GM12878 (cell line): ENCODE measurements around the gene SIGLEC12. TPM values are rescaled to one million over a fixed set of nuclear protein-coding genes. Genes with fewer than 3 reads are reported as not detected.

Experiments used
- HDAC2 ChIP-seq: fragments of 200-600 bp; sonication (generic); IDR thresholded peaks from 2 replicates; pipeline ENCODE4 v1.6.1; 2017
- KAT2A ChIP-seq: conservative IDR thresholded peaks from 2 replicates; pipeline ENCODE4 v1.6.1; 2011; ENCODE audit warnings: low read depth, low read length; ENCODE audit not compliant: control insufficient read depth
- LARP7 ChIP-seq: fragments of 450-650 bp; IDR thresholded peaks from 2 replicates; pipeline ENCODE4 v1.6.1; 2017; ENCODE audit warnings: mild to moderate bottlenecking
- PAX8 ChIP-seq: fragments of 450-650 bp; IDR thresholded peaks from 2 replicates; pipeline ENCODE4 v1.6.1; 2017; ENCODE audit warnings: mild to moderate bottlenecking, moderate library complexity
- POLR2AphosphoS2 ChIP-seq: IDR thresholded peaks from 2 replicates; pipeline ENCODE4 v1.6.1; 2011; ENCODE audit warnings: low read depth, mild to moderate bottlenecking, low read length, improper control_type of control experiment, moderate library complexity
- RB1 ChIP-seq: fragments of 450-650 bp; formaldehyde crosslinking; IDR thresholded peaks from 2 replicates; pipeline ENCODE4 v1.6.1; 2017; ENCODE audit warnings: mild to moderate bottlenecking, borderline replicate concordance
- polyA plus RNA-seq, 11 experiments: library from polyadenylated mRNA; depleted of rRNA in 4 of 11; unstranded in 6 of 11; stranded (reverse) in 5 of 11; fragments of >200 nt; fragmentation: Nextera tagmentation in 4 of 11; fragmentation: Illumina TruSeq in 1 of 11; extraction: Ambion mirVana in 4 of 11; extraction: Trizol in 1 of 11; gene quantifications; 1 replicate in 1 of 11; 2 replicates in 10 of 11; pipeline versions ENCODE4 v1.2.1 to v1.2.3, GENCODE V29; 2011 to 2016; ENCODE audit warnings: inconsistent platforms in 2 of 11, missing spikeins in 2 of 11, low read depth in 1 of 11
- total RNA-seq, 4 experiments: library from RNA; depleted of rRNA in 3 of 4; stranded (reverse); fragments of >200 nt in 3 of 4; fragmentation: Illumina TruSeq in 1 of 4; extraction: Trizol in 1 of 4; gene quantifications; 2 replicates each; pipeline versions ENCODE4 v1.2.1 to v1.2.3, GENCODE V29; 2013 to 2021
- TF ChIP-seq, protein P1 (sequence below): fragments of 450-650 bp; IDR thresholded peaks from 2 replicates; pipeline ENCODE4 v1.6.1; 2016; ENCODE audit warnings: mild to moderate bottlenecking
- TF ChIP-seq, protein P2 (sequence below): IDR thresholded peaks from 2 replicates; pipeline ENCODE4 v1.6.1; 2011; ENCODE audit warnings: borderline replicate concordance, low read depth, mild to moderate bottlenecking, moderate library complexity, low read length; ENCODE audit not compliant: insufficient read depth, poor library complexity, severe bottlenecking
- TF ChIP-seq, protein P3 (sequence below): fragments of 450-650 bp; IDR thresholded peaks from 2 replicates; pipeline ENCODE4 v1.6.1; 2017; ENCODE audit warnings: mild to moderate bottlenecking, moderate library complexity

SIGLEC12 gene
- total and polyA plus RNA-seq, 10 of the 15 experiments (the other 5 are each of a cell fraction or from before 2014, with no cell fraction given) = 0.03 to 0.18 (median 0.06) TPM; not detected in 5

DNA sequence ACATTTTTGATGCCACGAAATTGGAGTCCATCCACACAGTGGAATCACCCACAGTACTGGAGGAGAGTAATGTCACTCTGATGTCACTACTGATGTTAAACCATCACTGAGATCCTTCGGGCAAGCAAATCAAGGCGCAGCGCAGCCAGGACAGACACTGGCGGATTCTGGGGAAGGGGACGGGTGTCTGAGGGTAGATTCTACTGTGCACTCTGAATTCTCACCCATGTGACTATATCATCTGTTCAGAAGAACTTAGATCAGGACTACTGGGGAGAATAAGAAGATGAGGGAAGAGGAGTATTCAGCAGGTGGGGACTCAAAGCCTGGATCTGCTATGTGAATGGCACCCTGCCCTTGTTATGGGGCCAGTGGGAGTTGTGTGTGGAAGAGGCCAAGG is 42.4 kb upstream of the SIGLEC12 start (continued):
- TF ChIP-seq, protein P1, sequence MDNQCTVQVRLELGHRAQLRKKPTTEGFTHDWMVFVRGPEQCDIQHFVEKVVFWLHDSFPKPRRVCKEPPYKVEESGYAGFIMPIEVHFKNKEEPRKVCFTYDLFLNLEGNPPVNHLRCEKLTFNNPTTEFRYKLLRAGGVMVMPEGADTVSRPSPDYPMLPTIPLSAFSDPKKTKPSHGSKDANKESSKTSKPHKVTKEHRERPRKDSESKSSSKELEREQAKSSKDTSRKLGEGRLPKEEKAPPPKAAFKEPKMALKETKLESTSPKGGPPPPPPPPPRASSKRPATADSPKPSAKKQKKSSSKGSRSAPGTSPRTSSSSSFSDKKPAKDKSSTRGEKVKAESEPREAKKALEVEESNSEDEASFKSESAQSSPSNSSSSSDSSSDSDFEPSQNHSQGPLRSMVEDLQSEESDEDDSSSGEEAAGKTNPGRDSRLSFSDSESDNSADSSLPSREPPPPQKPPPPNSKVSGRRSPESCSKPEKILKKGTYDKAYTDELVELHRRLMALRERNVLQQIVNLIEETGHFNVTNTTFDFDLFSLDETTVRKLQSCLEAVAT = no peak
- TF ChIP-seq LARP7 (no peak), HDAC2 (no peak), KAT2A (no peak), POLR2AphosphoS2 (no peak), PAX8 (no peak), RB1 (no peak)
- TF ChIP-seq, protein P2, sequence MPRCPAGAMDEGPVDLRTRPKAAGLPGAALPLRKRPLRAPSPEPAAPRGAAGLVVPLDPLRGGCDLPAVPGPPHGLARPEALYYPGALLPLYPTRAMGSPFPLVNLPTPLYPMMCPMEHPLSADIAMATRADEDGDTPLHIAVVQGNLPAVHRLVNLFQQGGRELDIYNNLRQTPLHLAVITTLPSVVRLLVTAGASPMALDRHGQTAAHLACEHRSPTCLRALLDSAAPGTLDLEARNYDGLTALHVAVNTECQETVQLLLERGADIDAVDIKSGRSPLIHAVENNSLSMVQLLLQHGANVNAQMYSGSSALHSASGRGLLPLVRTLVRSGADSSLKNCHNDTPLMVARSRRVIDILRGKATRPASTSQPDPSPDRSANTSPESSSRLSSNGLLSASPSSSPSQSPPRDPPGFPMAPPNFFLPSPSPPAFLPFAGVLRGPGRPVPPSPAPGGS = no peak
- TF ChIP-seq, protein P3, sequence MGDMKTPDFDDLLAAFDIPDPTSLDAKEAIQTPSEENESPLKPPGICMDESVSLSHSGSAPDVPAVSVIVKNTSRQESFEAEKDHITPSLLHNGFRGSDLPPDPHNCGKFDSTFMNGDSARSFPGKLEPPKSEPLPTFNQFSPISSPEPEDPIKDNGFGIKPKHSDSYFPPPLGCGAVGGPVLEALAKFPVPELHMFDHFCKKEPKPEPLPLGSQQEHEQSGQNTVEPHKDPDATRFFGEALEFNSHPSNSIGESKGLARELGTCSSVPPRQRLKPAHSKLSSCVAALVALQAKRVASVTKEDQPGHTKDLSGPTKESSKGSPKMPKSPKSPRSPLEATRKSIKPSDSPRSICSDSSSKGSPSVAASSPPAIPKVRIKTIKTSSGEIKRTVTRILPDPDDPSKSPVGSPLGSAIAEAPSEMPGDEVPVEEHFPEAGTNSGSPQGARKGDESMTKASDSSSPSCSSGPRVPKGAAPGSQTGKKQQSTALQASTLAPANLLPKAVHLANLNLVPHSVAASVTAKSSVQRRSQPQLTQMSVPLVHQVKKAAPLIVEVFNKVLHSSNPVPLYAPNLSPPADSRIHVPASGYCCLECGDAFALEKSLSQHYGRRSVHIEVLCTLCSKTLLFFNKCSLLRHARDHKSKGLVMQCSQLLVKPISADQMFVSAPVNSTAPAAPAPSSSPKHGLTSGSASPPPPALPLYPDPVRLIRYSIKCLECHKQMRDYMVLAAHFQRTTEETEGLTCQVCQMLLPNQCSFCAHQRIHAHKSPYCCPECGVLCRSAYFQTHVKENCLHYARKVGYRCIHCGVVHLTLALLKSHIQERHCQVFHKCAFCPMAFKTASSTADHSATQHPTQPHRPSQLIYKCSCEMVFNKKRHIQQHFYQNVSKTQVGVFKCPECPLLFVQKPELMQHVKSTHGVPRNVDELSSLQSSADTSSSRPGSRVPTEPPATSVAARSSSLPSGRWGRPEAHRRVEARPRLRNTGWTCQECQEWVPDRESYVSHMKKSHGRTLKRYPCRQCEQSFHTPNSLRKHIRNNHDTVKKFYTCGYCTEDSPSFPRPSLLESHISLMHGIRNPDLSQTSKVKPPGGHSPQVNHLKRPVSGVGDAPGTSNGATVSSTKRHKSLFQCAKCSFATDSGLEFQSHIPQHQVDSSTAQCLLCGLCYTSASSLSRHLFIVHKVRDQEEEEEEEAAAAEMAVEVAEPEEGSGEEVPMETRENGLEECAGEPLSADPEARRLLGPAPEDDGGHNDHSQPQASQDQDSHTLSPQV = no peak
